ENCODE results near the gene TRPC6. TPM values are rescaled to one million over a fixed set of nuclear protein-coding genes. Genes with fewer than 3 reads are reported as not detected.
A peak's percentile ranks its signal among the peaks of the same experiment; 100 is the strongest.

TRPC6 gene
- total RNA-seq, 4 donors from 2014 or later: 2.0 to 28.3 (median 6.4) TPM

GRCh38 chr11:101478587-101479369, 105.0 kb downstream of the TRPC6 start:
- WGBS: 46% methylated on average over 13 of the region's 13 CpGs

GRCh38 chr11:101477926-101478325, 105.9 kb downstream of the TRPC6 start:
- H3K27me3 ChIP-seq: no peaks in the 10 kb centered on the region
- no peaks in the 10 kb centered on the region for H3K36me3 ChIP-seq
- DNase-seq (ENCODE audit: low spot score in 2 of 2): no peak
- 50% methylated on average over 3 of the region's 3 CpGs for WGBS
- no peak overlapping the region for H3K4me3 ChIP-seq
- no peak for TF ChIP-seq EP300 (IDR thresholded peaks at IDR 0.05)
- no peak for TF ChIP-seq CTCF (IDR thresholded peaks at IDR 0.05)
- TF ChIP-seq POLR2A (IDR thresholded peaks at IDR 0.05): no peak
- no peak for TF ChIP-seq POLR2AphosphoS5 (IDR thresholded peaks at IDR 0.05)
- H3K9me3 ChIP-seq: no peaks in the 10 kb centered on the region
- no peak overlapping the region for H3K27ac ChIP-seq
- H3K4me1 ChIP-seq: peaks cover 13% of the 10 kb centered on the region

More at GRCh38 chr11:101478587-101479369, 105.0 kb downstream of the TRPC6 start:
- no peak overlapping the region for H3K4me3 ChIP-seq
- no peaks in the 10 kb centered on the region for H3K9me3 ChIP-seq
- TF ChIP-seq EP300 (IDR thresholded peaks at IDR 0.05) (no peak), CTCF (IDR thresholded peaks at IDR 0.05) (no peak), POLR2AphosphoS5 (IDR thresholded peaks at IDR 0.05) (no peak), POLR2A (IDR thresholded peaks at IDR 0.05) (no peak)
- H3K36me3 ChIP-seq: no peaks in the 10 kb centered on the region
- H3K27me3 ChIP-seq: no peaks in the 10 kb centered on the region
- DNase-seq (ENCODE audit: low spot score in 2 of 2): no peak
- H3K27ac ChIP-seq: peak overlapping the region; percentile 27
- H3K4me1 ChIP-seq: peaks cover 13% of the 10 kb centered on the region

- DNase-seq (ENCODE audit: low spot score in 2 of 2): no peak
- H3K36me3 ChIP-seq: no peaks in the 10 kb centered on the region
- peaks cover 13% of the 10 kb centered on the region for H3K4me1 ChIP-seq
- no peak overlapping the region for H3K4me3 ChIP-seq
- 82% methylated on average over 6 of the region's 6 CpGs for whole genome bisulfite sequencing
- no peaks in the 10 kb centered on the region for H3K27me3 ChIP-seq
- no peak overlapping the region for H3K27ac ChIP-seq
- TF ChIP-seq CTCF (IDR thresholded peaks at IDR 0.05) (no peak), EP300 (IDR thresholded peaks at IDR 0.05) (no peak), POLR2AphosphoS5 (IDR thresholded peaks at IDR 0.05) (no peak), POLR2A (IDR thresholded peaks at IDR 0.05) (no peak)
- H3K9me3 ChIP-seq: no peaks in the 10 kb centered on the region
Measured at GRCh38 chr11:101476191-101476590, 107.6 kb downstream of the TRPC6 start.

- 69% methylated on average over 4 of the region's 4 CpGs for WGBS
- no peak for TF ChIP-seq CTCF (IDR thresholded peaks at IDR 0.05)
- TF ChIP-seq POLR2A (IDR thresholded peaks at IDR 0.05): no peak
- TF ChIP-seq POLR2AphosphoS5 (IDR thresholded peaks at IDR 0.05): no peak
- TF ChIP-seq EP300 (IDR thresholded peaks at IDR 0.05): no peak
- H3K4me3 ChIP-seq: no peak overlapping the region
- no peak overlapping the region for H3K27ac ChIP-seq
- H3K4me1 ChIP-seq: peaks cover 17% of the 10 kb centered on the region
- H3K36me3 ChIP-seq: no peaks in the 10 kb centered on the region
- no peak for DNase-seq (ENCODE audit: low spot score in 2 of 2)
- H3K9me3 ChIP-seq: no peaks in the 10 kb centered on the region
- no peaks in the 10 kb centered on the region for H3K27me3 ChIP-seq
Measured at GRCh38 chr11:101475699-101476098, 108.1 kb downstream of the TRPC6 start.

GRCh38 chr11:101474666-101475065, 109.1 kb downstream of the TRPC6 start:
- WGBS: 82% methylated on average over 3 of the region's 3 CpGs
- H3K4me3 ChIP-seq: no peak overlapping the region
- peaks cover 24% of the 10 kb centered on the region for H3K4me1 ChIP-seq
- H3K27ac ChIP-seq: no peak overlapping the region
- no peak for DNase-seq (ENCODE audit: low spot score in 2 of 2)
- H3K9me3 ChIP-seq: no peaks in the 10 kb centered on the region
- H3K36me3 ChIP-seq: no peaks in the 10 kb centered on the region
- H3K27me3 ChIP-seq: no peaks in the 10 kb centered on the region
- TF ChIP-seq POLR2AphosphoS5 (IDR thresholded peaks at IDR 0.05): no peak
- TF ChIP-seq CTCF (IDR thresholded peaks at IDR 0.05): no peak
- TF ChIP-seq POLR2A (IDR thresholded peaks at IDR 0.05): no peak
- TF ChIP-seq EP300 (IDR thresholded peaks at IDR 0.05): no peak

Data from suprapubic skin (tissue), 4 donors.